HG03439 (cell line): ENCODE data around the gene BRCA2.

Experiments
- ATAC-seq: cut with Tn5 transposase; IDR thresholded peaks from one replicate; pipeline ENCODE4 v1.9.1; 2021; ENCODE audit warnings: mild to moderate bottlenecking, moderate library complexity; ENCODE audit not compliant: unreplicated experiment

Gene BRCA2

GRCh38 chr13:32426990-32427851 is 111.9 kb downstream of the BRCA2 start:
- ATAC-seq = peak; percentile 33

- peak; percentile 66 for ATAC-seq
Measured at GRCh38 chr13:32427852-32428580, 112.7 kb downstream of the BRCA2 start, which contains the start of gene N4BP2L1. N4BP2L1 (minus strand) TSS chr13:32428130; CDS start chr13:32428082, 48 bp downstream.

GRCh38 chr13:32428581-32429432 is 113.5 kb downstream of the BRCA2 start:
- no peak for ATAC-seq

GRCh38 chr13:32429433-32429909 is 114.2 kb downstream of the BRCA2 start:
- ATAC-seq = no peak

- ATAC-seq = no peak
Measured at GRCh38 chr13:32430018-32430747, 114.9 kb downstream of the BRCA2 start.

- ATAC-seq = no peak
Measured at GRCh38 chr13:32431361-32431760, 116.1 kb downstream of the BRCA2 start.

- ATAC-seq = no peak
Measured at GRCh38 chr13:32432856-32433255, 117.5 kb downstream of the BRCA2 start.

- no peak for ATAC-seq
Measured at GRCh38 chr13:32438871-32439270, 123.6 kb downstream of the BRCA2 start.

GRCh38 chr13:32443111-32443510 is 127.8 kb downstream of the BRCA2 start:
- ATAC-seq = no peak

- ATAC-seq = no peak
Measured at GRCh38 chr13:32445461-32445860, 130.2 kb downstream of the BRCA2 start.

- no peak for ATAC-seq
Measured at GRCh38 chr13:32446220-32446619, 130.9 kb downstream of the BRCA2 start.

GRCh38 chr13:32446773-32447465 is 131.6 kb downstream of the BRCA2 start:
- no peak for ATAC-seq

- no peak for ATAC-seq
Measured at GRCh38 chr13:32447894-32448623, 132.8 kb downstream of the BRCA2 start.

- no peak for ATAC-seq
Measured at GRCh38 chr13:32448972-32449371, 133.7 kb downstream of the BRCA2 start.
